HG03108 (cell line): ENCODE data around the gene MRGPRG.
"Not testable (repeated sequence)": the region's sequence is repeated elsewhere in the genome, so short reads cannot be mapped to it uniquely, and the experiment has no call there.

Source experiments
- ATAC-seq: cut with Tn5 transposase; IDR thresholded peaks from one replicate; pipeline ENCODE4 v1.9.1; 2021; ENCODE audit warnings: moderate library complexity; ENCODE audit not compliant: unreplicated experiment

MRGPRG gene

DNA sequence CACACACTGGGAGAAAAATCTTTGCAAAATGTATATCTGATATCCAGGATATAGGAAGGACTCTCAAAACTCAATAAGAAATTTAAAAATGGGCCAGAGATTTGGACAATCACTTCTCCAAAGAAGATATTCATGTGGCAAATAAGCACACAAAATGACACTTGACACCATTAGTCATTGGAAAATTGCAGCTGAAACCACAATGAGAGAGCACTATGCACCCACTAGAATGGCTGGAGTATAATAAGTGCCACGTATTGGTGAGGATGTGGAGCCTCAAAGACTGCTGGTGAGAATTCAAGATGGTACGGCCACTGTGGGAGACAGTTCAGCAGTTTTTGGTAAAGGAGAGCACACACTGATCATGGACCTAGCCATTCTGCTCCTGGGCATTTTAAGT is 40.7 kb downstream of the MRGPRG start:
- no peak for ATAC-seq

DNA sequence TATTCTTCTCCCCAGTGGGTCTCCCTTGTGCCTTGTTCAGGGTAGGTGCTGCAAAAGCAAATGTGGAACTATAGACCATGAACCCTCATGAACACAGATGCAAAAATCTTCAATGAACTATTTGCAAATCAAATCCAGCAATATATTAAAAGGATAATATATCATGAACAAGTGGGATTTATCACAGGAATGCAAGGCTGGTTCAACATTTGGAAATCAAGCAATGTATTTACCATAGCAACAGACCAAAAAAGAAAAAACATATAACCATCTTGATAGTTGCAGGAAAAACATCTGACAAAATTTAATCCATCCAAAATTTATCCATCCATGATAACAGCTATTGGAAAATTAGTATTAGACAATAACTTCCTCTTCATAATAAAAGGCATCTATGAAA is 42.1 kb downstream of the MRGPRG start:
- ATAC-seq = no peak

DNA sequence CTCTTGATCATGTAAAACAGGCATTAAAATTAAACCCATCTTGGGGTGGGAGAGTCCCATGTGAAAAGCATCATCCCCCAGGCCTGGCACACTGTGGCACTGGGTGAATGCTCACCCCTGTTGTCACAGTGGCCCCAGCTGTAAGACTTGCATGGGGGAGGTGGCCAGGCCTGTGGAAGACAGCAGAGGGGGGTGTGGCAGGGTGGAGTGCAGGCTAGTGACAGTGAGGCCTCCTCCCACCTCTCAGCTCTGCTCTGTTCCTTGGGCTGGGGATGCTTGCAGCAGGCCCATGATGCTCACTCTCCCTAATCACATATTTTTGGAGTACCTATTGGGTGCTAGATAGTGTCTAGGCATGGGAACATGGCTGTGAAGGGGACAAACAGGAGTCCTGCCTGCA is 43.4 kb downstream of the MRGPRG start:
- no peak for ATAC-seq

GRCh38 chr11:3174387-3174786 is 44.2 kb downstream of the MRGPRG start:
- ATAC-seq = no peak

DNA sequence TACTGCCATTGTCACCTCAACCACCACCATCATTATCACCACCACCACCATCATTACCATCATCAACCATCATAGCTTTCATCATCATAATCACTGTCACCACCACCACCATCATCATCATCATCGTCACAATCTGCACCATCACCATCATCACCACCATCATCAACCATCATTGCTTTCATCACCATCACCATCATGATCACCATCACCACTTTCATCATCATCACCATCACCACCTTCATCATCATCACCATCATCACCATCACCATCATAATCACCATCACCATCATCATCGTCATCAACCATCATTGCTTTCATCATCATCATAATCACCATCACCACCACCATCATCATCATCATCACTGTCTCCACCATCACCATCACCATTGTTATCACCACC is 44.8 kb downstream of the MRGPRG start:
- ATAC-seq = no peak

DNA sequence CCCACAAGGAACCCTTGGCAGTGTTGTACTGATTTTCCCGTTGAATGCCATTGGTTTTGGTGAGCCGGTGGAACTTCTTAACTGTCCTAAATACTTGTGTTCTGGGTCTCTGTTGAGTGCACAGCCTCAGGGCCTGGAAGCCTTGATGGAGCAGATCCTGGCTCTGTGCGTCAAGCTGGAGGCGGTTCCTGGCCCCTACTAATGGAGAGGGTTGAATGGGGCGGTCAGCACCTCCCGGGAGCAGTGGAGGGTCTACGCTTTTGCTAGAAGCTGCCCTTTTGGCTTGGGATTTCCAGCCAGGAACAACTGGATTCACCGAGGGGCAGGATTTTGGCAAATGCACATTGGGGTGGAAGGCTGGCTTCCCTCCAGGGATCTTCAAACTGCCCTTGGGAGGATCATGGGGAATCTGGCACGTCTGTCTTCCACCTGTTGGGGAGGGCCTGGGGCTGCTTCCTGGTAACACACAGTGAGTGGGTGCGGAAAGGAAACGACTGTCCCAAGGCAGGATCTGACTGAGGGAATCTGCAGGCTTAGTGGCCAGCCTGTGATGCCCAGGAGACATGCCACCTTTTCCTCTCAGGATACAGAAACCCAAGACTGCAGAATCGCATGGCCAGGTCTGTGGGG is 46.6 kb downstream of the MRGPRG start:
- no peak for ATAC-seq

DNA sequence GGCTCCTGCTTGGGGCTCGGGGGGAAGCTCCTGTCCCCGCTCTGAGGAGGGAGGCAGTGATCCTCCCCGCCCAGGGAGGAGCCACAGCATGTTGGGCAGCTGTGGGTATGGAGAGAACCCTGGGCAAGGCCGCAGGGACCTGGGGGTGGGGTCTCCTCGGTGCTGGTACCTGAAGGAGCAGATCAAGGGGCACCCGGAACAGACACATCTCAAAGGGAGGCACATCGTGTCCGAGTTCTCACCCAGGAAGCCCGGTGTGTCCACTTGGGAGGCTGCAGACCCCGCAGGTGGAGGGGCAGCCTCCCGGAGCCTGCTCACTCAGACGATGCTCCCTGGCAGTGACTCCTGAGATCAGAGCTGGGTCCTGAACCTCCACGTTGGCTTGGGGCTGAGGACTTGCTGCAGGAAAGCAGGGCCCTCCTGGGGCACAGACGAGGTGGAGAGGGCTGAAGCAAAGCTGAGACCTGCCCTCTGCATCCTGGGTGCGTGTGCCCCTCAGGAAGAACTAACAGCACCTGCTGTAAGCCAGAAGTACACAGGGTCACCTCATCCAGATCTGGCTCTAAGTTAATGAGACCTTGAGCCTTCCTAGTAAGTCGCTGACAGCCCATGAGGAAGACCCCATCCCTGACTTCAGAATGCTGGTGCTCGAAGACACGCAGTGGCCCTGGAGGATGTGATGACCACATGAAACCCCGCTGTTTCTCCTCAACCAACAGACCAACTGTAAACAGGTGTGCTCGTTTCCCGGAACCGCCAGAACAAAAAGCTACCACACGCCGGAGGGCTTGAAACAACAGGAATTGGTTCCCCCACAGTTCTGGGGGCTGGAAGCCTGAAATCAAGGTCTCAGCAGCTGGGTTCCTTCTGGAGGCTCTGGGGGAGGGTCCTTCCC is 47.6 kb downstream of the MRGPRG start:
- no peak for ATAC-seq

GRCh38 chr11:3170044-3170755 is 48.4 kb downstream of the MRGPRG start:
- no peak for ATAC-seq

- no peak for ATAC-seq
These were observed 49.2 kb downstream of the MRGPRG start for GRCh38 chr11:3169255-3170043.

DNA sequence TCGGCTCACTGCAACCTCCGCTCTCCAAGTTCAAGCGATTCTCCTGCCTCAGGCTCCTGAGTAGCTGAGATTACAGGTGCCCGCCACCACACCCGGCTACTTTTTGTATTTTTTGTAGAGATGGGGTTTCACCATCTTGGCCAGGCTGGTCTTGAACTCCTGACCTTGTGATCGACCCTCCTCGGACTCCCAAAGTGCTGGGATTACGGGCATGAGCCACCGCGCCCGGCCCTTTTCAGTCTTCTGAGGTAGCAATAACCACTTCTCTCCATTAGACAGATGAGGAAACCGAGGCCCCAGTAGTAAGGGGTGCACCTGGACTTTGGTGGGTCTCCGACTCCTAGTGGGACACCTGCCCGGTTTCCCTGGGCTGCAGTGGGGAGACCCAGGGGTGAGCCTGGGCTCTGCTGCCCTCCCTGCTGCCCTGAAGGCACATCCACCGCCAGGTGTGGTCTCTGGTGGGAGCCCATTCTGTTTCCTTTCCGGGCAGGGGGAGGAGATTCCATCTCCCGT is 49.8 kb downstream of the MRGPRG start:
- not testable (repeated sequence) for ATAC-seq
